Ovary (tissue), 9 donors: ENCODE measurements around the gene ACO1. TPM values are rescaled to one million over a fixed set of nuclear protein-coding genes. Genes with fewer than 3 reads are reported as not detected.

ENCODE experiments used
- DNase-seq, 5 donors: peaks; one replicate each; pipeline ENCODE4 v3.0.0-alpha.2; 2019 to 2020
- H3K27ac ChIP-seq, 2 donors: fragments of 200-600 bp; one replicate each; pipeline versions ENCODE4 v1.5.1 to v1.8.0; 2019 to 2022
- H3K27me3 ChIP-seq: fragments of 200-600 bp; one replicate; pipeline ENCODE4 v1.8.0; 2022
- H3K36me3 ChIP-seq: fragments of 200-600 bp; sonication (generic); one replicate; pipeline ENCODE4 v1.5.1; 2019
- H3K4me1 ChIP-seq: one replicate; pipeline ENCODE4 v1.8.1; 2013; ENCODE audit warnings: mild to moderate bottlenecking, moderate library complexity; ENCODE audit not compliant: insufficient read depth
- H3K4me3 ChIP-seq: fragments of 200-600 bp; sonication (generic); one replicate; pipeline ENCODE4 v1.5.1; 2017
- H3K9me3 ChIP-seq, 2 donors: fragments of 200-600 bp in 1 of 2; sonication (generic) in 1 of 2; one replicate each; pipeline versions ENCODE4 v1.5.1 to v1.8.1; 2013 to 2019; ENCODE audit warnings: mild to moderate bottlenecking in 1 of 2, moderate library complexity in 1 of 2
- CTCF ChIP-seq, 3 donors: fragments of 450-650 bp in 2 of 3; fragments of 200-600 bp in 1 of 3; IDR thresholded peaks; one replicate each; pipeline versions ENCODE4 v1.5.1 to v1.8.0; 2016 to 2022; ENCODE audit warnings: antibody characterized with exemption in 3 of 3, mild to moderate bottlenecking in 1 of 3
- EP300 ChIP-seq: sonication (generic); formaldehyde crosslinking; IDR thresholded peaks from one replicate; pipeline ENCODE4 v1.6.1; 2017; ENCODE audit warnings: antibody characterized with exemption
- POLR2A ChIP-seq: fragments of 450-650 bp; IDR thresholded peaks from one replicate; pipeline ENCODE4 v1.6.1; 2017; ENCODE audit warnings: antibody characterized with exemption, mild to moderate bottlenecking, moderate library complexity
- WGBS, 3 donors: extraction: QIAGEN DNeasy Blood & Tissue Kit in 1 of 3; methylation state at CpG; one replicate each; pipeline versions ENCODE4 v1.1.5 to v1.1.7; 2013 to 2017; 5-methylcytosine and 5-hydroxymethylcytosine counted together
- intact Hi-C, 4 donors: fragments of 100-400 bp; cut with DNase I; formaldehyde crosslinking; loops; one replicate each; pipeline versions ENCODE4 v1.11.0 to v1.15.1; 2022 to 2023
- polyA plus RNA-seq, 2 donors: library from polyadenylated mRNA; stranded (reverse); fragments of 200-250 nt in 1 of 2; fragments of 350-450 nt in 1 of 2; fragmentation: Illumina TruSeq in 1 of 2; extraction: RNeasy Lipid Tissue Mini Kit (QIAGEN cat#74804) in 1 of 2; gene quantifications; one replicate each; pipeline ENCODE4 v1.2.3, GENCODE V29; 2013 to 2014
- total RNA-seq, 7 donors: library from RNA; depleted of rRNA in 2 of 7; stranded (reverse); fragments of >200 nt in 2 of 7; fragmentation: NEBNext Ultra II Directional in 3 of 7; extraction: Animal tissue kit (Norgen Biotek cat#: 25700) in 3 of 7; gene quantifications; one replicate each; pipeline versions ENCODE4 v1.1.0 to v1.2.4, GENCODE V29; 2016 to 2023
- donor health status: DM: no; HTN: no; CAD: no; lungs with moderate emphysema.
- donor health status: DM: no; HTN: no; CAD: no.
- donor health status: Bipolar disorder and iron deficiency.
- donor health status: DM: yes; HTN: yes; CAD: no.
- donor health status: DM: no; HTN: no; CAD: no.
- donor health status: DM: yes; HTN: yes; CAD: no.

ACO1 gene
- total and polyA plus RNA-seq, 9 donors: 15.6 to 111 (median 30.5) TPM

- no peak for DNase-seq
- no peaks in the 10 kb centered on the region for H3K4me1 ChIP-seq
- H3K27ac ChIP-seq: no peak overlapping the region
- H3K36me3 ChIP-seq: no peaks in the 10 kb centered on the region
- no peaks in the 10 kb centered on the region for H3K27me3 ChIP-seq
- intact Hi-C loops: no loop called here
- H3K4me3 ChIP-seq: no peak overlapping the region
- WGBS, 3 donors: 87 to 93% (median 91%) methylated on average over 6 of the region's 6 CpGs
- TF ChIP-seq EP300 (no peak), CTCF (IDR thresholded peaks at IDR 0.05) (no peak), POLR2A (no peak)
- no peaks in the 10 kb centered on the region for H3K9me3 ChIP-seq
Observed at GRCh38 chr9:32449969-32450368, 65.5 kb downstream of the ACO1 start.

DNA sequence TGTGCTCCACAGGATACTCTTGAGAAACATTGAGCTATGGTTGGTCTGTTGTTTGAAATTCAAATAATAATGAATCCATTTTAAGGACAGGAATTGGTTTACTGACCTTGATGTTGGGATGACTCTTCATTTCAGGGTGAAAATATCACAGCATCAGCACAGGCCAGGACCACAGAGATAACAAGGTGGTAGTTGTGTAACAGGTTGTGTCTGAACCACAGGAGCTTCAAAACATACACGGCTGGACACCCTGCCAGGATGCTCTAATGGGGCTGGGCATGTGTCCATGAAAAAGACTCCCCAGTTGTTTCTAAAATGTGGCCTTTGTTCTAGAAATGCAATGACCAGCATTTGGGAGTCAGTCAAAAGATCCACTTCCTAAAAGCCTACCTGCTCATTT lies 69.8 kb downstream of the ACO1 start:
- no peaks in the 10 kb centered on the region for H3K36me3 ChIP-seq
- intact Hi-C loops: no loop called here

DNA sequence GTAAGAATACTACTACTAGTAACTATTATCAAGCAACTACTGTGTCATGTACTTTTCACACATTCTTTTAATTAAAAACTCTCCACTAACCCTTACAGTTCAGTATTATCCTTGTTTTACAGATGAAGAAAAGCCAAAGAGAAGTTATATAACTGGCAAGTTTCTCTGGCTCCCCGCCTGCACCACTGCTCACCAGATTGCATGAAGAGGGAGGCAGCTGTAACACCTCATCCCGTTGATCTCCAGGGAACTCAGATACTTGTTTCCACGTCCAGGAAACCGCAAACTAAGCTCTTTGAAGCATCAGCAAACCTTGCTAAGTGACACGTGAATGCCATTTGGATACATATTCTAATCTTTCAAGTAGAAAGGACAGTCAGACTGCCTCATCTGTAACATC lies 71.3 kb downstream of the ACO1 start:
- WGBS, 3 donors: 24 to 33% (median 27%) methylated on average over 5 of the region's 5 CpGs
- no peaks in the 10 kb centered on the region for H3K9me3 ChIP-seq
- DNase-seq: peak; percentile 48 to 66 (median 61)
- TF ChIP-seq POLR2A (no peak), CTCF (IDR thresholded peaks at IDR 0.05) (no peak), EP300 (no peak)
- no peaks in the 10 kb centered on the region for H3K36me3 ChIP-seq
- no peak overlapping the region for H3K27ac ChIP-seq
- intact Hi-C loops: no loop called here
- H3K4me1 ChIP-seq: peaks cover 7% of the 10 kb centered on the region
- no peaks in the 10 kb centered on the region for H3K27me3 ChIP-seq
- H3K4me3 ChIP-seq: no peak overlapping the region

More for the DNA sequence above, 69.8 kb downstream of the ACO1 start:
- no peak overlapping the region for H3K27ac ChIP-seq
- no peak for TF ChIP-seq EP300
- no peak for TF ChIP-seq POLR2A
- TF ChIP-seq CTCF (IDR thresholded peaks at IDR 0.05): no peak
- WGBS, 3 donors: 64 to 67% (median 67%) methylated on average over 1 of the region's 1 CpG
- no peak overlapping the region for H3K4me3 ChIP-seq
- no peak for DNase-seq
- peaks cover 7% of the 10 kb centered on the region for H3K4me1 ChIP-seq
- H3K9me3 ChIP-seq: no peaks in the 10 kb centered on the region
- no peaks in the 10 kb centered on the region for H3K27me3 ChIP-seq

GRCh38 chr9:32456564-32456963 lies 72.1 kb downstream of the ACO1 start:
- intact Hi-C loops: no loop called here
- Histone ChIP-seq H3K4me3 (no peak overlapping the region), H3K36me3 (no peaks in the 10 kb centered on the region), H3K4me1 (peaks cover 7% of the 10 kb centered on the region), H3K9me3 (no peaks in the 10 kb centered on the region), H3K27me3 (no peaks in the 10 kb centered on the region), H3K27ac (no peak overlapping the region)
- TF ChIP-seq POLR2A: no peak
- TF ChIP-seq EP300: no peak
- no peak for TF ChIP-seq CTCF (IDR thresholded peaks at IDR 0.05)
- DNase-seq: no peak
- 87 to 94% (median 92%) methylated on average over 1 of the region's 1 CpG for WGBS, 3 donors
